HCT116 (cell line): ENCODE data around the gene ALKBH2. TPM values are rescaled to one million over a fixed set of nuclear protein-coding genes. Genes with fewer than 3 reads are reported as not detected.

ENCODE experiments used
- ATAC-seq: fragments of 200-7000 bp; cut with Tn5 transposase; 2 replicates; pipeline ENCODE4 v1.9.1; 2020; ENCODE audit warnings: mild to moderate bottlenecking, moderate library complexity
- BruUV-seq: library from RNA; stranded (reverse); fragments of 400-500 nt; replicated peaks from 2 replicates; lab custom pipeline; 2021; lab: Mats Ljungman, UMichigan
- CTCF ChIA-PET: fragments of 300-600 bp; sonication (Branson Sonifier 250); formaldehyde crosslinking; loops from one replicate; lab custom pipeline; 2021; ENCODE audit warnings: antibody characterized with exemption; lab: Charles Lee
- POLR2A ChIA-PET: fragments of 300-600, 350-600 bp; sonication (Branson Sonifier 250); formaldehyde crosslinking; loops from one replicate; lab custom pipeline; 2021; ENCODE audit warnings: antibody characterized with exemption; lab: Charles Lee
- RAD21 ChIA-PET, 2 experiments: fragments of 300-600 bp; sonication (Branson Sonifier 250); formaldehyde crosslinking; loops; one replicate each; lab custom pipeline; 2023; ENCODE audit warnings: low total read pairs in 2 of 2; ENCODE audit not compliant: uncharacterized antibody in 2 of 2, unreplicated experiment in 2 of 2, low non-redundant PET in 1 of 2; lab: Charles Lee
- DNase-seq: peaks from one replicate; pipeline ENCODE4 v3.0.0-alpha.2; 2010; ENCODE audit warnings: low read depth, low spot score
- H2AFZ ChIP-seq: fragments of 200-600 bp; shearing (Covaris generic), sonication (generic); 2 replicates; pipeline ENCODE4 v1.6.1; 2017; ENCODE audit warnings: low read depth, mixed run types, mixed read lengths, antibody characterized with exemption, low read length; ENCODE audit not compliant: poor library complexity, severe bottlenecking
- H3K27ac ChIP-seq: 2 replicates; pipeline ENCODE4 v1.5.1; 2012; ENCODE audit warnings: low read depth, low read length
- H3K27me3 ChIP-seq: fragments of 200-600 bp; sonication (generic); 2 replicates; pipeline ENCODE4 v1.6.1; 2016; ENCODE audit warnings: mixed run types, low read length, mixed read lengths; ENCODE audit not compliant: insufficient read depth
- H3K36me3 ChIP-seq, 2 experiments: fragments of 200-500 bp in 1 of 2; fragments of 200-600 bp in 1 of 2; sonication (Bioruptor generic) in 1 of 2; sonication (generic) in 1 of 2; 2 replicates each; pipeline versions ENCODE4 v1.5.1 to v1.6.1; 2014 to 2016; ENCODE audit warnings: low read length in 2 of 2, inconsistent platforms in 1 of 2, mixed read lengths in 1 of 2, mixed run types in 1 of 2; ENCODE audit not compliant: insufficient read depth in 2 of 2, control insufficient read depth in 1 of 2
- H3K4me1 ChIP-seq, 2 experiments: fragments of 200-600 bp in 1 of 2; sonication (generic) in 1 of 2; 2 replicates each; pipeline versions ENCODE4 v1.5.1 to v1.6.1; 2012 to 2017; ENCODE audit warnings: low read length in 2 of 2, inconsistent platforms in 1 of 2, mild to moderate bottlenecking in 1 of 2, mixed read lengths in 1 of 2, mixed run types in 1 of 2, moderate library complexity in 1 of 2; ENCODE audit not compliant: insufficient read depth in 2 of 2, control insufficient read depth in 1 of 2
- H3K4me2 ChIP-seq: fragments of 200-600 bp; sonication (generic); 2 replicates; pipeline ENCODE4 v1.6.1; 2017; ENCODE audit warnings: mixed run types, low read length, mixed read lengths
- H3K4me3 ChIP-seq, 2 experiments: fragments of 200-600 bp in 1 of 2; sonication (generic) in 1 of 2; replicated peaks in 1 of 2; 2 replicates each; pipeline ENCODE4 v1.5.1; 2011 to 2016; ENCODE audit warnings: low read length in 2 of 2, control low read depth in 1 of 2, low read depth in 1 of 2, mild to moderate bottlenecking in 1 of 2, mixed read lengths in 1 of 2, mixed run types in 1 of 2
- H3K79me2 ChIP-seq: fragments of 200-600 bp; sonication (generic); 2 replicates; pipeline ENCODE4 v1.6.1; 2017; ENCODE audit warnings: mild to moderate bottlenecking, mixed run types, low read length, moderate library complexity, mixed read lengths; ENCODE audit not compliant: insufficient read depth
- H3K9ac ChIP-seq: fragments of 200-600 bp; sonication (generic); 2 replicates; pipeline ENCODE4 v1.6.1; 2016; ENCODE audit warnings: low read length, mixed read lengths
- H3K9me2 ChIP-seq: fragments of 200-600 bp; sonication (generic), shearing (Covaris generic); 2 replicates; pipeline ENCODE4 v1.6.1; 2017; ENCODE audit warnings: mixed run types, mild to moderate bottlenecking, moderate library complexity; ENCODE audit not compliant: insufficient read depth
- H3K9me3 ChIP-seq, 2 experiments: fragments of 200-500 bp in 1 of 2; fragments of 200-600 bp in 1 of 2; sonication (Bioruptor generic) in 1 of 2; sonication (generic) in 1 of 2; 2 replicates each; pipeline ENCODE4 v1.6.1; 2014 to 2017; ENCODE audit warnings: low read length in 2 of 2, mixed read lengths in 2 of 2, inconsistent platforms in 1 of 2, low read depth in 1 of 2, mild to moderate bottlenecking in 1 of 2, mixed run types in 1 of 2, moderate library complexity in 1 of 2; ENCODE audit not compliant: control insufficient read depth in 1 of 2, insufficient read depth in 1 of 2
- H4K20me1 ChIP-seq: fragments of 200-600 bp; sonication (generic), shearing (Covaris generic); 2 replicates; pipeline ENCODE4 v1.6.1; 2017; ENCODE audit warnings: mixed run types, mild to moderate bottlenecking, moderate library complexity; ENCODE audit not compliant: insufficient read depth
- CBX3 ChIP-seq: IDR thresholded peaks from 2 replicates; pipeline ENCODE4 v1.6.1; 2012; ENCODE audit warnings: low read depth
- ELF1 ChIP-seq: IDR thresholded peaks from 2 replicates; pipeline ENCODE4 v1.6.1; 2012; ENCODE audit warnings: low read depth, borderline replicate concordance
- JUND ChIP-seq: IDR thresholded peaks from 2 replicates; pipeline ENCODE4 v1.6.1; 2012
- MAX ChIP-seq: IDR thresholded peaks from 2 replicates; pipeline ENCODE4 v1.6.1; 2012
- POLR2AphosphoS5 ChIP-seq: IDR thresholded peaks from 2 replicates; pipeline ENCODE4 v1.6.1; 2011; ENCODE audit warnings: mild to moderate bottlenecking, low read depth, low read length, moderate library complexity
- RAD21 ChIP-seq: IDR thresholded peaks from 2 replicates; pipeline ENCODE4 v1.6.1; 2012; ENCODE audit warnings: low read depth, mild to moderate bottlenecking
- SIN3A ChIP-seq: IDR thresholded peaks from 2 replicates; pipeline ENCODE4 v1.6.1; 2012; ENCODE audit warnings: low read depth
- YY1 ChIP-seq: IDR thresholded peaks from 2 replicates; pipeline ENCODE4 v1.6.1; 2011; ENCODE audit warnings: low read length, low read depth, moderate library complexity, mild to moderate bottlenecking; ENCODE audit not compliant: insufficient replicate concordance; ENCODE audit errors: extremely low read depth
- ZNF274 ChIP-seq: fragments of 200-500 bp; sonication (Bioruptor generic); IDR thresholded peaks from 2 replicates; pipeline ENCODE4 v1.6.1; 2014; ENCODE audit warnings: mild to moderate bottlenecking, low read depth, low read length, inconsistent platforms
- intact Hi-C: fragments of 100-400 bp; cut with micrococcal nuclease; formaldehyde crosslinking; loops from 2 replicates; pipeline ENCODE4 v1.10.0; 2022
- total RNA-seq: library from RNA; stranded (reverse); gene quantifications from one replicate; pipeline ENCODE4 v1.2.1, GENCODE V29; 2021; ENCODE audit not compliant: unreplicated experiment
- TF ChIP-seq, protein P1 (sequence below), 3 experiments: fragments of 200-600 bp in 1 of 3; sonication (generic) in 1 of 3; IDR thresholded peaks in 2 of 3; conservative IDR thresholded peaks in 1 of 3; 2 replicates each; pipeline ENCODE4 v1.5.1; 2012 to 2017; ENCODE audit warnings: low read depth in 2 of 3, low read length in 2 of 3, antibody characterized with exemption in 1 of 3, borderline replicate concordance in 1 of 3, control low read depth in 1 of 3, mild to moderate bottlenecking in 1 of 3, mixed read lengths in 1 of 3, mixed run types in 1 of 3, moderate library complexity in 1 of 3; ENCODE audit not compliant: insufficient read depth in 1 of 3
- TF ChIP-seq, protein P2 (sequence below): IDR thresholded peaks from 2 replicates; pipeline ENCODE4 v1.6.1; 2012; ENCODE audit warnings: low read depth

The ALKBH2 gene
- total RNA-seq, 1 experiment from 2014 or later = 35.8 TPM

DNA sequence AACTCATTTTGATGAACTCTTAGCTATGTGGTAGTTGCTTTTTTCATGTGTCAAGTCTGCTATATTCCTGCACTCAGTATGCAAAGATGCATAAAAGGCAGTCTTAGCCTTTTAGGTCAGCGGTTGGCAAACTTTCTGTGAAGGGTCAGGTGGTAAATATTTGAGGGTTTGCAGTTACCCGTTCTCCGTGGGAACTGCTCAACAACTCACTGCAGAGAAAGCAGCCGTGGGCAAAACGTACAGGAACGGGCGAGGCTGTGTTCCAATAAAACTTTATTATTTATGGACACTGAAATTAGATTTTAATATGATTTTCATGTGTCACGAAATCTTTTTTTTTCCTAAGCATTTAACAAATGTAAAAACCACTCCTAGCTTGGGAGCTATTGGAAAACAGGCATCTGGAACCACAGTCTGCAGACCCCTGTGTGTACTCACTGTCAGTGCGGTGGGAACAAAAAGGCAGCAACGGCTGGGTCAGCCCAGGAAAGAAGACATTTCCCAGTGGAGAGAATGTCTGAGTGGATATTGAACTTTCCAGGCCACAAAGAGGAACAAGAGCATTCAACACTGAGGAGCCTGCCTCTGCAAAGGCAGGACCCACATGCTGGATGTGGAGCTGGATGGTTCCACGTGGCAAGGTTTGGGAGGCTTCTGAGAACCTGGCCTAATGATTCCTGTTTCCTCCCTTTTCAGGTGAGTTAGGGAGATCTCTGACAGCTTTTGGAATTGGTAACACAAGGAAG, 19.6 kb upstream of the ALKBH2 start:
- H3K9me3 ChIP-seq = no peaks in the 10 kb centered on the region
- no peaks in the 10 kb centered on the region for H3K27me3 ChIP-seq
- DNase-seq (no peak), ATAC-seq (no peak)
- TF ChIP-seq CBX3 = no peak
- TF ChIP-seq ELF1 = no peak
- no peak for TF ChIP-seq POLR2AphosphoS5
- no peak for TF ChIP-seq JUND
- no peak for TF ChIP-seq RAD21
- no peak for TF ChIP-seq ZNF274
- no peak for TF ChIP-seq MAX
- TF ChIP-seq YY1 = no peak
- no peak for TF ChIP-seq SIN3A
- TF ChIP-seq, protein P1, sequence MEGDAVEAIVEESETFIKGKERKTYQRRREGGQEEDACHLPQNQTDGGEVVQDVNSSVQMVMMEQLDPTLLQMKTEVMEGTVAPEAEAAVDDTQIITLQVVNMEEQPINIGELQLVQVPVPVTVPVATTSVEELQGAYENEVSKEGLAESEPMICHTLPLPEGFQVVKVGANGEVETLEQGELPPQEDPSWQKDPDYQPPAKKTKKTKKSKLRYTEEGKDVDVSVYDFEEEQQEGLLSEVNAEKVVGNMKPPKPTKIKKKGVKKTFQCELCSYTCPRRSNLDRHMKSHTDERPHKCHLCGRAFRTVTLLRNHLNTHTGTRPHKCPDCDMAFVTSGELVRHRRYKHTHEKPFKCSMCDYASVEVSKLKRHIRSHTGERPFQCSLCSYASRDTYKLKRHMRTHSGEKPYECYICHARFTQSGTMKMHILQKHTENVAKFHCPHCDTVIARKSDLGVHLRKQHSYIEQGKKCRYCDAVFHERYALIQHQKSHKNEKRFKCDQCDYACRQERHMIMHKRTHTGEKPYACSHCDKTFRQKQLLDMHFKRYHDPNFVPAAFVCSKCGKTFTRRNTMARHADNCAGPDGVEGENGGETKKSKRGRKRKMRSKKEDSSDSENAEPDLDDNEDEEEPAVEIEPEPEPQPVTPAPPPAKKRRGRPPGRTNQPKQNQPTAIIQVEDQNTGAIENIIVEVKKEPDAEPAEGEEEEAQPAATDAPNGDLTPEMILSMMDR (IDR thresholded peaks at IDR 0.05 in 2 of 3, conservative IDR thresholded peaks at IDR 0.05 in 1 of 3; ENCODE audit: borderline replicate concordance in 1 of 3, insufficient read depth in 1 of 3, low read depth in 2 of 3, low read length in 2 of 3) = no peak
- TF ChIP-seq, protein P2, sequence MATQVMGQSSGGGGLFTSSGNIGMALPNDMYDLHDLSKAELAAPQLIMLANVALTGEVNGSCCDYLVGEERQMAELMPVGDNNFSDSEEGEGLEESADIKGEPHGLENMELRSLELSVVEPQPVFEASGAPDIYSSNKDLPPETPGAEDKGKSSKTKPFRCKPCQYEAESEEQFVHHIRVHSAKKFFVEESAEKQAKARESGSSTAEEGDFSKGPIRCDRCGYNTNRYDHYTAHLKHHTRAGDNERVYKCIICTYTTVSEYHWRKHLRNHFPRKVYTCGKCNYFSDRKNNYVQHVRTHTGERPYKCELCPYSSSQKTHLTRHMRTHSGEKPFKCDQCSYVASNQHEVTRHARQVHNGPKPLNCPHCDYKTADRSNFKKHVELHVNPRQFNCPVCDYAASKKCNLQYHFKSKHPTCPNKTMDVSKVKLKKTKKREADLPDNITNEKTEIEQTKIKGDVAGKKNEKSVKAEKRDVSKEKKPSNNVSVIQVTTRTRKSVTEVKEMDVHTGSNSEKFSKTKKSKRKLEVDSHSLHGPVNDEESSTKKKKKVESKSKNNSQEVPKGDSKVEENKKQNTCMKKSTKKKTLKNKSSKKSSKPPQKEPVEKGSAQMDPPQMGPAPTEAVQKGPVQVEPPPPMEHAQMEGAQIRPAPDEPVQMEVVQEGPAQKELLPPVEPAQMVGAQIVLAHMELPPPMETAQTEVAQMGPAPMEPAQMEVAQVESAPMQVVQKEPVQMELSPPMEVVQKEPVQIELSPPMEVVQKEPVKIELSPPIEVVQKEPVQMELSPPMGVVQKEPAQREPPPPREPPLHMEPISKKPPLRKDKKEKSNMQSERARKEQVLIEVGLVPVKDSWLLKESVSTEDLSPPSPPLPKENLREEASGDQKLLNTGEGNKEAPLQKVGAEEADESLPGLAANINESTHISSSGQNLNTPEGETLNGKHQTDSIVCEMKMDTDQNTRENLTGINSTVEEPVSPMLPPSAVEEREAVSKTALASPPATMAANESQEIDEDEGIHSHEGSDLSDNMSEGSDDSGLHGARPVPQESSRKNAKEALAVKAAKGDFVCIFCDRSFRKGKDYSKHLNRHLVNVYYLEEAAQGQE = no peak
- no peaks in the 10 kb centered on the region for H3K9me2 ChIP-seq
- no peaks in the 10 kb centered on the region for H4K20me1 ChIP-seq
- ChIA-PET POLR2A (interaction anchor here (1.0 kb wide), 1 partner anchor 273 kb away, joined by 3 read pairs; no protein-coding TSS in a partner anchor), CTCF (interaction anchor here (0.7 to 2.8 kb wide), 5 partner anchors 11 to 1880 kb away, joined by 3 to 44 read pairs (median 4); no protein-coding TSS in a partner anchor), RAD21 (no interaction called here)
- H3K9ac ChIP-seq = no peak overlapping the region
- intact Hi-C loops = loop anchor here (2.0 kb wide), 1 partner anchor 272 kb away; no protein-coding TSS in a partner anchor
- no peak overlapping the region for H3K4me3 ChIP-seq
- no peak overlapping the region for H3K27ac ChIP-seq
- no peaks in the 10 kb centered on the region for H3K79me2 ChIP-seq
- no peak overlapping the region for H3K4me2 ChIP-seq
- H2AFZ ChIP-seq = no peak overlapping the region
- BruUV-seq = no TSS peak
- H3K4me1 ChIP-seq = no peaks in the 10 kb centered on the region
- H3K36me3 ChIP-seq = peaks cover 7 to 10% of the 10 kb centered on the region in 2 experiments; a peak in 3 of 4 replicates
